Body of pancreas (tissue), 4 donors: ENCODE measurements around the gene B4GALNT3. TPM values are rescaled to one million over a fixed set of nuclear protein-coding genes. Genes with fewer than 3 reads are reported as not detected.

Source experiments
- ATAC-seq: fragments of 150-250 bp; one replicate; pipeline ENCODE4 v1.9.1; 2016
- DNase-seq, 4 donors: peaks; one replicate each; pipeline ENCODE4 v3.0.0-alpha.2; 2019
- H3K27ac ChIP-seq, 4 donors: fragments of 200-600 bp; sonication (generic); 1 replicate in 3 of 4; 2 replicates in 1 of 4; pipeline versions ENCODE4 v1.5.1 to v1.6.1; 2016 to 2019; ENCODE audit warnings: mild to moderate bottlenecking in 1 of 4, mixed read lengths in 1 of 4, moderate library complexity in 1 of 4
- H3K27me3 ChIP-seq, 2 donors: fragments of 200-600 bp; sonication (generic); one replicate each; pipeline ENCODE4 v1.6.0; 2016; ENCODE audit warnings: mild to moderate bottlenecking in 1 of 2
- H3K36me3 ChIP-seq, 2 donors: fragments of 200-600 bp; sonication (generic); replicated peaks in 1 of 2; 2 replicates each; pipeline ENCODE4 v1.5.1; 2016; ENCODE audit warnings: low read depth in 2 of 2; ENCODE audit not compliant: insufficient read depth in 1 of 2
- H3K4me1 ChIP-seq: fragments of 200-600 bp; sonication (generic); one replicate; pipeline ENCODE4 v1.6.0; 2016
- H3K4me3 ChIP-seq, 2 donors: fragments of 200-600 bp; sonication (generic); 1 replicate in 1 of 2; 2 replicates in 1 of 2; pipeline ENCODE4 v1.5.1; 2016 to 2019
- H3K9me3 ChIP-seq, 3 donors: fragments of 200-600 bp; sonication (generic); 1 replicate in 2 of 3; 2 replicates in 1 of 3; pipeline ENCODE4 v1.5.1; 2016
- CTCF ChIP-seq, 7 experiments: fragments of 450-650 bp in 4 of 7; fragments of 200-600 bp in 3 of 7; sonication (generic) in 3 of 7; IDR thresholded peaks; one replicate each; pipeline ENCODE4 v1.5.1; 2016 to 2019; ENCODE audit warnings: antibody characterized with exemption in 7 of 7
- POLR2A ChIP-seq, 3 donors: fragments of 450-650 bp; IDR thresholded peaks; one replicate each; pipeline ENCODE4 v1.6.1; 2016; ENCODE audit warnings: antibody characterized with exemption in 3 of 3, mild to moderate bottlenecking in 2 of 3
- WGBS, 2 donors: methylation state at CpG; one replicate each; pipeline ENCODE4 v1.1.5; 2017; 5-methylcytosine and 5-hydroxymethylcytosine counted together
- intact Hi-C: fragments of 100-400 bp; cut with DNase I; formaldehyde crosslinking; loops from one replicate; pipeline ENCODE4 v1.15.1; 2023
- total RNA-seq, 2 donors: library from RNA; depleted of rRNA; stranded (reverse); fragments of >200 nt; gene quantifications; one replicate each; pipeline ENCODE4 v1.1.0, GENCODE V29; 2016

Gene B4GALNT3
- total RNA-seq, 2 donors from 2014 or later = 4.0 to 9.3 TPM

- Histone ChIP-seq H3K4me1 (no peaks in the 10 kb centered on the region), H3K36me3 (no peaks in the 10 kb centered on the region), H3K27ac (peak overlapping the region in 1 of 4 donors; percentile 68), H3K9me3 (no peaks in the 10 kb centered on the region), H3K4me3 (no peak overlapping the region), H3K27me3 (no peaks in the 10 kb centered on the region)
- WGBS, 2 donors = 56 to 79% methylated on average over 13 to 19 of the region's 19 CpGs
- TF ChIP-seq POLR2A (IDR thresholded peaks at IDR 0.05) (peak in 1 of 3 donors; percentile 43), CTCF (IDR thresholded peaks at IDR 0.05) (no peak)
- intact Hi-C loops = loop anchor here (10.0 kb wide), 1 partner anchor 393 kb away; no protein-coding TSS in a partner anchor
- ATAC-seq = no peak
- peak in 1 of 4 donors; percentile 67 for DNase-seq
Observed at GRCh38 chr12:561908-562593, 102.3 kb downstream of the B4GALNT3 start.

- Histone ChIP-seq H3K27ac (peak overlapping the region in 1 of 4 donors; percentile 68), H3K4me1 (no peaks in the 10 kb centered on the region), H3K9me3 (no peaks in the 10 kb centered on the region), H3K4me3 (no peak overlapping the region), H3K36me3 (no peaks in the 10 kb centered on the region), H3K27me3 (no peaks in the 10 kb centered on the region)
- 77 to 78% methylated on average over 4 to 12 of the region's 12 CpGs for WGBS, 2 donors
- ATAC-seq (no peak), DNase-seq (no peak)
- intact Hi-C loops = loop anchor here (10.0 kb wide), 1 partner anchor 392 kb away; no protein-coding TSS in a partner anchor
- TF ChIP-seq POLR2A (IDR thresholded peaks at IDR 0.05) (no peak), CTCF (IDR thresholded peaks at IDR 0.05) (no peak)
Observed at GRCh38 chr12:562634-563033, 102.9 kb downstream of the B4GALNT3 start.

- Histone ChIP-seq H3K9me3 (no peaks in the 10 kb centered on the region), H3K27ac (no peak overlapping the region), H3K27me3 (no peaks in the 10 kb centered on the region), H3K4me3 (no peak overlapping the region), H3K4me1 (no peaks in the 10 kb centered on the region), H3K36me3 (no peaks in the 10 kb centered on the region)
- 48 to 63% methylated on average over 8 of the region's 8 CpGs for WGBS, 2 donors
- no peak for TF ChIP-seq CTCF (IDR thresholded peaks at IDR 0.05)
- TF ChIP-seq POLR2A (IDR thresholded peaks at IDR 0.05) = no peak
- no peak for ATAC-seq
- no peak for DNase-seq
- intact Hi-C loops = loop anchor here (10.0 kb wide), 1 partner anchor 391 kb away; no protein-coding TSS in a partner anchor
Observed at GRCh38 chr12:563250-563781, 103.6 kb downstream of the B4GALNT3 start.

GRCh38 chr12:563787-564298 is 104.1 kb downstream of the B4GALNT3 start:
- intact Hi-C loops = loop anchor here (10.0 kb wide), 1 partner anchor 391 kb away; no protein-coding TSS in a partner anchor
- no peaks in the 10 kb centered on the region for H3K27me3 ChIP-seq
- WGBS, 2 donors = 51 to 55% methylated on average over 7 of the region's 7 CpGs

More at GRCh38 chr12:563787-564298, 104.1 kb downstream of the B4GALNT3 start:
- no peaks in the 10 kb centered on the region for H3K36me3 ChIP-seq
- no peaks in the 10 kb centered on the region for H3K4me1 ChIP-seq
- ATAC-seq = no peak
- no peak overlapping the region for H3K4me3 ChIP-seq
- TF ChIP-seq CTCF (IDR thresholded peaks at IDR 0.05) = no peak
- no peak for DNase-seq
- H3K9me3 ChIP-seq = no peaks in the 10 kb centered on the region
- no peak overlapping the region for H3K27ac ChIP-seq
